GM23338 (cell line): ENCODE measurements around the gene DUSP9. TPM values are rescaled to one million over a fixed set of nuclear protein-coding genes. Genes with fewer than 3 reads are reported as not detected.

Experiments used
- ATAC-seq: fragments of 200-7000 bp; cut with Tn5 transposase; 3 replicates; pipeline ENCODE4 v1.9.1; 2020
- DNase-seq: peaks from one replicate; pipeline ENCODE4 v3.0.0-alpha.2; 2015; ENCODE audit warnings: low spot score
- H2AFZ ChIP-seq: fragments of 200-600 bp; sonication (generic); 2 replicates; pipeline ENCODE4 v1.8.0; 2016; ENCODE audit warnings: antibody characterized with exemption, mild to moderate bottlenecking, moderate library complexity
- H3F3A ChIP-seq: fragments of 200-600 bp; sonication (generic); replicated peaks from 2 replicates; pipeline ENCODE4 v1.8.0; 2017; ENCODE audit warnings: antibody characterized with exemption, mixed run types, low read depth
- H3K27ac ChIP-seq: fragments of 200-600 bp; sonication (generic); 2 replicates; pipeline ENCODE4 v1.6.1; 2016; ENCODE audit warnings: low read depth
- H3K27me3 ChIP-seq: fragments of 200-600 bp; sonication (generic); 2 replicates; pipeline ENCODE4 v1.8.0; 2016; ENCODE audit warnings: mild to moderate bottlenecking, mixed run types, moderate library complexity; ENCODE audit not compliant: insufficient read depth
- H3K36me3 ChIP-seq: fragments of 200-600 bp; sonication (generic); 2 replicates; pipeline ENCODE4 v1.8.0; 2016; ENCODE audit warnings: mild to moderate bottlenecking; ENCODE audit not compliant: insufficient read depth
- H3K4me1 ChIP-seq: fragments of 200-600 bp; sonication (generic); 2 replicates; pipeline ENCODE4 v1.8.0; 2016; ENCODE audit warnings: mild to moderate bottlenecking, moderate library complexity; ENCODE audit not compliant: insufficient read depth
- H3K4me2 ChIP-seq: fragments of 200-600 bp; sonication (generic); 2 replicates; pipeline ENCODE4 v1.7.1; 2017; ENCODE audit warnings: mixed run types
- H3K4me3 ChIP-seq: fragments of 200-600 bp; sonication (generic); 2 replicates; pipeline ENCODE4 v1.6.1; 2016; ENCODE audit warnings: mixed run types
- H3K79me2 ChIP-seq: fragments of 200-600 bp; sonication (generic); replicated peaks from 2 replicates; pipeline ENCODE4 v1.8.0; 2017; ENCODE audit warnings: mild to moderate bottlenecking; ENCODE audit not compliant: insufficient read depth
- H3K9me2 ChIP-seq: fragments of 200-600 bp; sonication (generic); 2 replicates; pipeline ENCODE4 v1.8.0; 2017; ENCODE audit not compliant: insufficient read depth
- H4K20me1 ChIP-seq: fragments of 200-600 bp; sonication (generic); replicated peaks from 2 replicates; pipeline ENCODE4 v1.8.0; 2017; ENCODE audit warnings: mild to moderate bottlenecking; ENCODE audit not compliant: insufficient read depth
- H3K27ac Mint-ChIP-seq: 2 replicates; pipeline ENCODE4 v1.8.0; 2020; ENCODE audit warnings: inconsistent platforms, mild to moderate bottlenecking, moderate library complexity, mixed read lengths
- H3K27me3 Mint-ChIP-seq: 3 replicates; pipeline ENCODE4 v1.8.0; 2022; ENCODE audit warnings: low read depth, mild to moderate bottlenecking, moderate library complexity, mixed read lengths, inconsistent platforms; ENCODE audit not compliant: insufficient read depth, poor library complexity
- H3K36me3 Mint-ChIP-seq: 3 replicates; pipeline ENCODE4 v1.8.0; 2021; ENCODE audit warnings: low read depth, mild to moderate bottlenecking, inconsistent platforms, moderate library complexity, mixed read lengths
- H3K4me1 Mint-ChIP-seq: 3 replicates; pipeline ENCODE4 v1.8.0; 2020; ENCODE audit warnings: mild to moderate bottlenecking, inconsistent platforms, mixed read lengths
- H3K4me3 Mint-ChIP-seq: 3 replicates; pipeline ENCODE4 v1.8.0; 2021; ENCODE audit warnings: moderate library complexity, mild to moderate bottlenecking, inconsistent platforms, mixed read lengths
- H3K9me3 Mint-ChIP-seq: 3 replicates; pipeline ENCODE4 v1.8.0; 2020; ENCODE audit warnings: moderate library complexity, mild to moderate bottlenecking, inconsistent platforms, mixed read lengths
- CREB1 ChIP-seq: fragments of 250-450 bp; sonication (Bioruptor Pico); IDR thresholded peaks from 2 replicates; pipeline ENCODE4 v1.5.0; 2020; ENCODE audit warnings: low read depth, mild to moderate bottlenecking, moderate library complexity
- CTCF ChIP-seq, 2 experiments: fragments of 200-600 bp in 1 of 2; sonication (generic) in 1 of 2; conservative IDR thresholded peaks; 2 replicates each; pipeline versions ENCODE4 v1.5.1 to v1.6.1; 2016 to 2017; ENCODE audit warnings: antibody characterized with exemption in 2 of 2, low read depth in 2 of 2, mild to moderate bottlenecking in 2 of 2, moderate library complexity in 1 of 2
- EZH2 ChIP-seq: fragments of 200-600 bp; sonication (generic); IDR thresholded peaks from one replicate; pipeline ENCODE4 v1.8.0; 2017; ENCODE audit warnings: antibody characterized with exemption, mild to moderate bottlenecking, low read depth; ENCODE audit not compliant: unreplicated experiment
- EZH2phosphoT487 ChIP-seq: fragments of 200-600 bp; sonication (generic); IDR thresholded peaks from one replicate; pipeline ENCODE4 v1.8.1; 2018; ENCODE audit warnings: antibody characterized with exemption; ENCODE audit not compliant: unreplicated experiment
- JUNB ChIP-seq: IDR thresholded peaks from one replicate; pipeline ENCODE4 v1.6.1; 2016; ENCODE audit warnings: antibody characterized with exemption; ENCODE audit not compliant: unreplicated experiment
- NANOG ChIP-seq: IDR thresholded peaks from 2 replicates; pipeline ENCODE4 v1.6.1; 2016; ENCODE audit warnings: antibody characterized with exemption, borderline replicate concordance
- POLR2AphosphoS5 ChIP-seq: IDR thresholded peaks from 2 replicates; pipeline ENCODE4 v1.6.1; 2016; ENCODE audit warnings: antibody characterized with exemption, low read depth
- STAT1 ChIP-seq: IDR thresholded peaks from one replicate; pipeline ENCODE4 v1.6.1; 2016; ENCODE audit warnings: antibody characterized with exemption; ENCODE audit not compliant: unreplicated experiment
- ZNF114 ChIP-seq: fragments of 250-450 bp; sonication (Bioruptor Pico); IDR thresholded peaks from 2 replicates; pipeline ENCODE4 v1.5.0; 2020; ENCODE audit warnings: mild to moderate bottlenecking, moderate library complexity
- ZNF331 ChIP-seq: fragments of 250-450 bp; sonication (Bioruptor Pico); IDR thresholded peaks from 2 replicates; pipeline ENCODE4 v1.5.0; 2020; ENCODE audit warnings: low read depth, mild to moderate bottlenecking, moderate library complexity
- ZNF462 ChIP-seq: fragments of 250-450 bp; sonication (Bioruptor Pico); IDR thresholded peaks from 2 replicates; pipeline ENCODE4 v1.5.0; 2020; ENCODE audit warnings: mild to moderate bottlenecking, moderate library complexity
- polyA plus RNA-seq: library from polyadenylated mRNA; unstranded; fragments of >200 nt; fragmentation: Nextera tagmentation; extraction: Ambion mirVana; gene quantifications from 2 replicates; pipeline ENCODE4 v1.2.1, GENCODE V29; 2016
- total RNA-seq: library from RNA; depleted of rRNA; stranded (reverse); fragments of >200 nt; shearing (Covaris generic); gene quantifications from 2 replicates; pipeline ENCODE4 v1.2.3, GENCODE V29; 2014
- TF ChIP-seq, protein P1 (sequence below): IDR thresholded peaks from 2 replicates; pipeline ENCODE4 v1.6.1; 2016; ENCODE audit warnings: antibody characterized with exemption
- TF ChIP-seq, protein P2 (sequence below): IDR thresholded peaks from one replicate; pipeline ENCODE4 v1.6.1; 2018; ENCODE audit warnings: antibody characterized with exemption; ENCODE audit not compliant: unreplicated experiment

Gene DUSP9
- total and polyA plus RNA-seq, 2 experiments from 2014 or later: 0.71 to 3.9 TPM

GRCh38 chrX:153600921-153601320 is 46.1 kb upstream of the DUSP9 start:
- no peak overlapping the region for H3K4me3 ChIP-seq
- H3K4me1 ChIP-seq: no peaks in the 10 kb centered on the region
- H3K4me2 ChIP-seq: no peak overlapping the region
- DNase-seq (no peak), ATAC-seq (no peak)
- H3K27ac ChIP-seq: no peak overlapping the region
- no peaks in the 10 kb centered on the region for H3K9me3 Mint-ChIP-seq
- peaks cover 5% of the 10 kb centered on the region for H3K27me3 Mint-ChIP-seq
- no peaks in the 10 kb centered on the region for H3K9me2 ChIP-seq
- no peak overlapping the region for H3K27ac Mint-ChIP-seq
- H3K4me3 Mint-ChIP-seq: no peak overlapping the region
- H3K79me2 ChIP-seq: peaks cover 8% of the 10 kb centered on the region
- TF ChIP-seq STAT1 (no peak), ZNF114 (CRISPR knock-in tag) (no peak), CTCF (conservative IDR thresholded peaks at IDR 0.05; ENCODE audit: low read depth in 2 of 2) (no peak), JUNB (no peak), EZH2 (no peak), ZNF331 (CRISPR knock-in tag) (no peak), EZH2phosphoT487 (no peak), CREB1 (CRISPR knock-in tag) (no peak), ZNF462 (CRISPR knock-in tag) (no peak), NANOG (no peak), POLR2AphosphoS5 (no peak)
- TF ChIP-seq, protein P1, sequence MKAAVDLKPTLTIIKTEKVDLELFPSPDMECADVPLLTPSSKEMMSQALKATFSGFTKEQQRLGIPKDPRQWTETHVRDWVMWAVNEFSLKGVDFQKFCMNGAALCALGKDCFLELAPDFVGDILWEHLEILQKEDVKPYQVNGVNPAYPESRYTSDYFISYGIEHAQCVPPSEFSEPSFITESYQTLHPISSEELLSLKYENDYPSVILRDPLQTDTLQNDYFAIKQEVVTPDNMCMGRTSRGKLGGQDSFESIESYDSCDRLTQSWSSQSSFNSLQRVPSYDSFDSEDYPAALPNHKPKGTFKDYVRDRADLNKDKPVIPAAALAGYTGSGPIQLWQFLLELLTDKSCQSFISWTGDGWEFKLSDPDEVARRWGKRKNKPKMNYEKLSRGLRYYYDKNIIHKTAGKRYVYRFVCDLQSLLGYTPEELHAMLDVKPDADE: no peak
- TF ChIP-seq, protein P2, sequence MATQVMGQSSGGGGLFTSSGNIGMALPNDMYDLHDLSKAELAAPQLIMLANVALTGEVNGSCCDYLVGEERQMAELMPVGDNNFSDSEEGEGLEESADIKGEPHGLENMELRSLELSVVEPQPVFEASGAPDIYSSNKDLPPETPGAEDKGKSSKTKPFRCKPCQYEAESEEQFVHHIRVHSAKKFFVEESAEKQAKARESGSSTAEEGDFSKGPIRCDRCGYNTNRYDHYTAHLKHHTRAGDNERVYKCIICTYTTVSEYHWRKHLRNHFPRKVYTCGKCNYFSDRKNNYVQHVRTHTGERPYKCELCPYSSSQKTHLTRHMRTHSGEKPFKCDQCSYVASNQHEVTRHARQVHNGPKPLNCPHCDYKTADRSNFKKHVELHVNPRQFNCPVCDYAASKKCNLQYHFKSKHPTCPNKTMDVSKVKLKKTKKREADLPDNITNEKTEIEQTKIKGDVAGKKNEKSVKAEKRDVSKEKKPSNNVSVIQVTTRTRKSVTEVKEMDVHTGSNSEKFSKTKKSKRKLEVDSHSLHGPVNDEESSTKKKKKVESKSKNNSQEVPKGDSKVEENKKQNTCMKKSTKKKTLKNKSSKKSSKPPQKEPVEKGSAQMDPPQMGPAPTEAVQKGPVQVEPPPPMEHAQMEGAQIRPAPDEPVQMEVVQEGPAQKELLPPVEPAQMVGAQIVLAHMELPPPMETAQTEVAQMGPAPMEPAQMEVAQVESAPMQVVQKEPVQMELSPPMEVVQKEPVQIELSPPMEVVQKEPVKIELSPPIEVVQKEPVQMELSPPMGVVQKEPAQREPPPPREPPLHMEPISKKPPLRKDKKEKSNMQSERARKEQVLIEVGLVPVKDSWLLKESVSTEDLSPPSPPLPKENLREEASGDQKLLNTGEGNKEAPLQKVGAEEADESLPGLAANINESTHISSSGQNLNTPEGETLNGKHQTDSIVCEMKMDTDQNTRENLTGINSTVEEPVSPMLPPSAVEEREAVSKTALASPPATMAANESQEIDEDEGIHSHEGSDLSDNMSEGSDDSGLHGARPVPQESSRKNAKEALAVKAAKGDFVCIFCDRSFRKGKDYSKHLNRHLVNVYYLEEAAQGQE: no peak
- H3K36me3 ChIP-seq: no peaks in the 10 kb centered on the region
- H2AFZ ChIP-seq: no peak overlapping the region
- H3K4me1 Mint-ChIP-seq: peaks cover 11% of the 10 kb centered on the region
- peaks cover 4% of the 10 kb centered on the region; the same call in 1 of the 2 replicates for H3K27me3 ChIP-seq
- no peaks in the 10 kb centered on the region; the same call in 1 of the 2 replicates for H4K20me1 ChIP-seq
- no peaks in the 10 kb centered on the region for H3F3A ChIP-seq
- no peaks in the 10 kb centered on the region; the same call in 2 of the 3 replicates for H3K36me3 Mint-ChIP-seq
